SU-DHL-6 (cell line): ENCODE results near the gene VPS11.

Experiments used
- EZH2phosphoT487 ChIP-seq: fragments of 200-600 bp; sonication (generic), shearing (Covaris generic); conservative IDR thresholded peaks from 2 replicates; pipeline ENCODE4 v1.6.1; 2018; ENCODE audit warnings: mild to moderate bottlenecking, antibody characterized with exemption, low read length, moderate library complexity, mixed read lengths
- TF ChIP-seq, protein P1 (sequence below): fragments of 200-600 bp; sonication (generic); IDR thresholded peaks from one replicate; pipeline ENCODE4 v1.5.1; 2017; ENCODE audit warnings: antibody characterized with exemption, mild to moderate bottlenecking, low read length, moderate library complexity; ENCODE audit not compliant: insufficient read depth, poor library complexity, severe bottlenecking

- TF ChIP-seq, protein P1, sequence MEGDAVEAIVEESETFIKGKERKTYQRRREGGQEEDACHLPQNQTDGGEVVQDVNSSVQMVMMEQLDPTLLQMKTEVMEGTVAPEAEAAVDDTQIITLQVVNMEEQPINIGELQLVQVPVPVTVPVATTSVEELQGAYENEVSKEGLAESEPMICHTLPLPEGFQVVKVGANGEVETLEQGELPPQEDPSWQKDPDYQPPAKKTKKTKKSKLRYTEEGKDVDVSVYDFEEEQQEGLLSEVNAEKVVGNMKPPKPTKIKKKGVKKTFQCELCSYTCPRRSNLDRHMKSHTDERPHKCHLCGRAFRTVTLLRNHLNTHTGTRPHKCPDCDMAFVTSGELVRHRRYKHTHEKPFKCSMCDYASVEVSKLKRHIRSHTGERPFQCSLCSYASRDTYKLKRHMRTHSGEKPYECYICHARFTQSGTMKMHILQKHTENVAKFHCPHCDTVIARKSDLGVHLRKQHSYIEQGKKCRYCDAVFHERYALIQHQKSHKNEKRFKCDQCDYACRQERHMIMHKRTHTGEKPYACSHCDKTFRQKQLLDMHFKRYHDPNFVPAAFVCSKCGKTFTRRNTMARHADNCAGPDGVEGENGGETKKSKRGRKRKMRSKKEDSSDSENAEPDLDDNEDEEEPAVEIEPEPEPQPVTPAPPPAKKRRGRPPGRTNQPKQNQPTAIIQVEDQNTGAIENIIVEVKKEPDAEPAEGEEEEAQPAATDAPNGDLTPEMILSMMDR, result no peak
- no peak for TF ChIP-seq EZH2phosphoT487
Measured at GRCh38 chr11:119054418-119054817, 13.2 kb upstream of the VPS11 start.
